Stimulated activated memory B cell treated with anti-CD40 and anti-IgM and Interleukin-4, amounts not matched to agents 10 μg/mL and 1 μg/mL and 100 μg/mL, for 72 hours (primary cell): ENCODE measurements around the gene MED23.
"Not testable (repeated sequence)": the region's sequence is repeated elsewhere in the genome, so short reads cannot be mapped to it uniquely, and the experiment has no call there.

ENCODE experiments used
- ATAC-seq: fragments of 150-1000 bp; cut with Tn5 transposase; 2 replicates; pipeline ENCODE4 v1.10.0; 2021
- H3K27ac Mint-ChIP-seq: one replicate; pipeline ENCODE4 v1.8.0; 2022; ENCODE audit warnings: mild to moderate bottlenecking, mixed read lengths
- H3K27me3 Mint-ChIP-seq: one replicate; pipeline ENCODE4 v1.8.0; 2022; ENCODE audit warnings: mixed read lengths
- H3K36me3 Mint-ChIP-seq: one replicate; pipeline ENCODE4 v1.8.0; 2022; ENCODE audit warnings: mixed read lengths
- H3K4me1 Mint-ChIP-seq: one replicate; pipeline ENCODE4 v1.8.0; 2022; ENCODE audit warnings: mixed read lengths
- H3K4me3 Mint-ChIP-seq: one replicate; pipeline ENCODE4 v1.8.0; 2022; ENCODE audit warnings: mild to moderate bottlenecking, moderate library complexity, mixed read lengths
- H3K9me3 Mint-ChIP-seq: one replicate; pipeline ENCODE4 v1.8.0; 2022; ENCODE audit warnings: mixed read lengths

The MED23 gene

GRCh38 chr6:131572686-131573415, 55.2 kb downstream of the MED23 start, which contains the start of gene ARG1:
ARG1 (plus strand) TSS chr6:131573226; CDS start chr6:131573283, 57 bp downstream.
- H3K4me3 Mint-ChIP-seq = no peak within 1 kb of the TSS
- H3K4me1 Mint-ChIP-seq = no peaks in the 10 kb centered on the region
- ATAC-seq = no peak
- H3K9me3 Mint-ChIP-seq = no peaks in the 10 kb centered on the region
- peaks cover 54% of the 10 kb centered on the region for H3K36me3 Mint-ChIP-seq
- no peak within 1 kb of the TSS for H3K27ac Mint-ChIP-seq
- no peaks in the 10 kb centered on the region for H3K27me3 Mint-ChIP-seq

GRCh38 chr6:131568726-131569125, 59.3 kb downstream of the MED23 start:
- H3K4me1 Mint-ChIP-seq = peaks cover 12% of the 10 kb centered on the region
- no peak overlapping the region for H3K4me3 Mint-ChIP-seq
- H3K36me3 Mint-ChIP-seq = peaks cover 41% of the 10 kb centered on the region
- no peaks in the 10 kb centered on the region for H3K27me3 Mint-ChIP-seq
- no peak for ATAC-seq
- H3K9me3 Mint-ChIP-seq = peaks cover 3% of the 10 kb centered on the region
- H3K27ac Mint-ChIP-seq = no peak overlapping the region

- Mint-ChIP-seq H3K4me1 (peaks cover 12% of the 10 kb centered on the region), H3K9me3 (peaks cover 3% of the 10 kb centered on the region), H3K27ac (no peak overlapping the region), H3K27me3 (no peaks in the 10 kb centered on the region), H3K4me3 (no peak overlapping the region), H3K36me3 (peaks cover 15% of the 10 kb centered on the region)
- no peak for ATAC-seq
These were observed 63.0 kb downstream of the MED23 start for GRCh38 chr6:131565056-131565455.

- no peaks in the 10 kb centered on the region for H3K27me3 Mint-ChIP-seq
These were observed 65.9 kb downstream of the MED23 start for GRCh38 chr6:131561925-131562707.

GRCh38 chr6:131558922-131559321, 69.1 kb downstream of the MED23 start:
- no peaks in the 10 kb centered on the region for H3K36me3 Mint-ChIP-seq
- H3K4me1 Mint-ChIP-seq = no peaks in the 10 kb centered on the region
- no peaks in the 10 kb centered on the region for H3K27me3 Mint-ChIP-seq
- H3K9me3 Mint-ChIP-seq = no peaks in the 10 kb centered on the region
- no peak for ATAC-seq
- H3K4me3 Mint-ChIP-seq = no peak overlapping the region
- no peak overlapping the region for H3K27ac Mint-ChIP-seq

More at GRCh38 chr6:131561925-131562707, 65.9 kb downstream of the MED23 start:
- no peak for ATAC-seq
- Mint-ChIP-seq H3K4me1 (peaks cover 12% of the 10 kb centered on the region), H3K4me3 (no peak overlapping the region), H3K27ac (no peak overlapping the region), H3K36me3 (peaks cover 10% of the 10 kb centered on the region), H3K9me3 (peaks cover 3% of the 10 kb centered on the region)

- Mint-ChIP-seq H3K27ac (no peak overlapping the region), H3K9me3 (no peaks in the 10 kb centered on the region), H3K27me3 (no peaks in the 10 kb centered on the region), H3K36me3 (no peaks in the 10 kb centered on the region), H3K4me3 (no peak overlapping the region), H3K4me1 (no peaks in the 10 kb centered on the region)
- ATAC-seq = no peak
These were observed 72.0 kb downstream of the MED23 start for GRCh38 chr6:131555992-131556391.

GRCh38 chr6:131552572-131552971, 75.5 kb downstream of the MED23 start:
- Mint-ChIP-seq H3K4me3 (no peak overlapping the region), H3K4me1 (no peaks in the 10 kb centered on the region), H3K27ac (no peak overlapping the region), H3K36me3 (no peaks in the 10 kb centered on the region), H3K9me3 (no peaks in the 10 kb centered on the region), H3K27me3 (no peaks in the 10 kb centered on the region)
- no peak for ATAC-seq

GRCh38 chr6:131551902-131552301, 76.1 kb downstream of the MED23 start:
- no peak for ATAC-seq
- Mint-ChIP-seq H3K27ac (no peak overlapping the region), H3K9me3 (no peaks in the 10 kb centered on the region), H3K27me3 (no peaks in the 10 kb centered on the region), H3K36me3 (no peaks in the 10 kb centered on the region), H3K4me1 (no peaks in the 10 kb centered on the region), H3K4me3 (no peak overlapping the region)

- H3K4me1 Mint-ChIP-seq = no peaks in the 10 kb centered on the region
- H3K9me3 Mint-ChIP-seq = no peaks in the 10 kb centered on the region
- no peaks in the 10 kb centered on the region for H3K36me3 Mint-ChIP-seq
- H3K27ac Mint-ChIP-seq = no peak overlapping the region
- ATAC-seq = no peak
- H3K27me3 Mint-ChIP-seq = no peaks in the 10 kb centered on the region
- H3K4me3 Mint-ChIP-seq = no peak overlapping the region
These were observed 78.2 kb downstream of the MED23 start for GRCh38 chr6:131549811-131550210.

GRCh38 chr6:131548441-131548840, 79.6 kb downstream of the MED23 start:
- no peak overlapping the region for H3K27ac Mint-ChIP-seq
- H3K4me1 Mint-ChIP-seq = no peaks in the 10 kb centered on the region
- no peak for ATAC-seq
- H3K27me3 Mint-ChIP-seq = no peaks in the 10 kb centered on the region
- no peaks in the 10 kb centered on the region for H3K9me3 Mint-ChIP-seq
- H3K4me3 Mint-ChIP-seq = no peak overlapping the region
- H3K36me3 Mint-ChIP-seq = no peaks in the 10 kb centered on the region

GRCh38 chr6:131547488-131547887, 80.6 kb downstream of the MED23 start:
- no peaks in the 10 kb centered on the region for H3K27me3 Mint-ChIP-seq
- no peaks in the 10 kb centered on the region for H3K4me1 Mint-ChIP-seq
- H3K9me3 Mint-ChIP-seq = no peaks in the 10 kb centered on the region
- no peak overlapping the region for H3K27ac Mint-ChIP-seq
- no peak for ATAC-seq
- H3K36me3 Mint-ChIP-seq = no peaks in the 10 kb centered on the region
- H3K4me3 Mint-ChIP-seq = no peak overlapping the region

GRCh38 chr6:131545317-131545716, 82.7 kb downstream of the MED23 start:
- no peaks in the 10 kb centered on the region for H3K4me1 Mint-ChIP-seq

GRCh38 chr6:131538615-131539014, 89.4 kb downstream of the MED23 start:
- not testable (repeated sequence) for H3K4me1 Mint-ChIP-seq, ATAC-seq, H3K36me3 Mint-ChIP-seq

More at GRCh38 chr6:131545317-131545716, 82.7 kb downstream of the MED23 start:
- no peak overlapping the region for H3K27ac Mint-ChIP-seq
- no peak overlapping the region for H3K4me3 Mint-ChIP-seq
- ATAC-seq = no peak
- no peaks in the 10 kb centered on the region for H3K36me3 Mint-ChIP-seq
- H3K27me3 Mint-ChIP-seq = peaks cover 12% of the 10 kb centered on the region
- H3K9me3 Mint-ChIP-seq = no peaks in the 10 kb centered on the region

GRCh38 chr6:131532580-131533039, 95.4 kb downstream of the MED23 start:
- H3K36me3 Mint-ChIP-seq = no peaks in the 10 kb centered on the region
- H3K27me3 Mint-ChIP-seq = peaks cover 14% of the 10 kb centered on the region
- H3K27ac Mint-ChIP-seq = no peak overlapping the region
- H3K4me1 Mint-ChIP-seq = peaks cover 9% of the 10 kb centered on the region
- ATAC-seq = peak; percentile 76
- no peak overlapping the region for H3K4me3 Mint-ChIP-seq
- H3K9me3 Mint-ChIP-seq = no peaks in the 10 kb centered on the region

More at GRCh38 chr6:131538615-131539014, 89.4 kb downstream of the MED23 start:
- H3K4me3 Mint-ChIP-seq, H3K9me3 Mint-ChIP-seq, H3K27ac Mint-ChIP-seq: not testable (repeated sequence)
- peaks cover 31% of the 10 kb centered on the region for H3K27me3 Mint-ChIP-seq

- not testable (repeated sequence) for H3K4me3 Mint-ChIP-seq, H3K36me3 Mint-ChIP-seq, ATAC-seq, H3K9me3 Mint-ChIP-seq, H3K4me1 Mint-ChIP-seq, H3K27ac Mint-ChIP-seq
- peaks cover 14% of the 10 kb centered on the region for H3K27me3 Mint-ChIP-seq
These were observed 96.4 kb downstream of the MED23 start for GRCh38 chr6:131531681-131532080.

- H3K27ac Mint-ChIP-seq, H3K4me1 Mint-ChIP-seq, ATAC-seq, H3K36me3 Mint-ChIP-seq, H3K9me3 Mint-ChIP-seq, H3K4me3 Mint-ChIP-seq: not testable (repeated sequence)
- H3K27me3 Mint-ChIP-seq = peaks cover 14% of the 10 kb centered on the region
These were observed 97.1 kb downstream of the MED23 start for GRCh38 chr6:131530936-131531335.
